ENCODE measurements around the gene MRPL22. TPM values are rescaled to one million over a fixed set of nuclear protein-coding genes. Genes with fewer than 3 reads are reported as not detected.

The MRPL22 gene
- total and polyA plus RNA-seq, 7 donors: 13.8 to 73.1 (median 40.0) TPM

- intact Hi-C loops (cut with DNase I): no loop called here
- TF ChIP-seq EP300 (IDR thresholded peaks at IDR 0.05) (no peak), POLR2AphosphoS5 (IDR thresholded peaks at IDR 0.05) (no peak), POLR2A (IDR thresholded peaks at IDR 0.05) (no peak), CTCF (IDR thresholded peaks at IDR 0.05) (no peak)
- Histone ChIP-seq H3K9me3 (no peaks in the 10 kb centered on the region), H3K27me3 (no peaks in the 10 kb centered on the region), H3K4me3 (no peak overlapping the region), H3K4me1 (no peaks in the 10 kb centered on the region), H3K27ac (no peak overlapping the region), H3K36me3 (peaks cover 4 to 67% (median 18%) of the 10 kb centered on the region in 4 donors)
- DNase-seq: no peak
Observed at GRCh38 chr5:154956712-154957111, 15.8 kb downstream of the MRPL22 start.

GRCh38 chr5:154962494-154962893, 21.6 kb downstream of the MRPL22 start:
- Histone ChIP-seq H3K36me3 (peaks cover 4 to 64% (median 25%) of the 10 kb centered on the region in 4 donors), H3K4me3 (no peak overlapping the region), H3K9me3 (no peaks in the 10 kb centered on the region), H3K27ac (no peak overlapping the region), H3K4me1 (no peaks in the 10 kb centered on the region), H3K27me3 (no peaks in the 10 kb centered on the region)
- intact Hi-C loops (cut with DNase I): no loop called here
- no peak for TF ChIP-seq POLR2A (IDR thresholded peaks at IDR 0.05)
- TF ChIP-seq EP300 (IDR thresholded peaks at IDR 0.05): no peak
- no peak for TF ChIP-seq POLR2AphosphoS5 (IDR thresholded peaks at IDR 0.05)
- TF ChIP-seq CTCF (IDR thresholded peaks at IDR 0.05): no peak
- WGBS, 2 donors: 96 to 100% methylated on average over 1 of the region's 1 CpG
- DNase-seq: no peak

- no peak overlapping the region for H3K4me3 ChIP-seq
- DNase-seq: no peak
- H3K9me3 ChIP-seq: no peaks in the 10 kb centered on the region
- H3K4me1 ChIP-seq: no peaks in the 10 kb centered on the region
- intact Hi-C loops (cut with DNase I): no loop called here
- no peaks in the 10 kb centered on the region for H3K27me3 ChIP-seq
- TF ChIP-seq CTCF (IDR thresholded peaks at IDR 0.05) (no peak), POLR2A (IDR thresholded peaks at IDR 0.05) (no peak), EP300 (IDR thresholded peaks at IDR 0.05) (no peak), POLR2AphosphoS5 (IDR thresholded peaks at IDR 0.05) (no peak)
- no peak overlapping the region for H3K27ac ChIP-seq
- peaks cover 6 to 46% (median 14%) of the 10 kb centered on the region in 4 donors for H3K36me3 ChIP-seq
- 92% methylated on average over 7 of the region's 7 CpGs for WGBS, 2 donors
Observed at GRCh38 chr5:154966081-154966841, 25.4 kb downstream of the MRPL22 start.

- 93 to 95% methylated on average over 3 of the region's 3 CpGs for WGBS, 2 donors
- Histone ChIP-seq H3K4me3 (no peak overlapping the region), H3K36me3 (peaks cover 6 to 40% (median 11%) of the 10 kb centered on the region in 4 donors), H3K27me3 (no peaks in the 10 kb centered on the region), H3K4me1 (no peaks in the 10 kb centered on the region), H3K27ac (no peak overlapping the region), H3K9me3 (no peaks in the 10 kb centered on the region)
- intact Hi-C loops (cut with DNase I): no loop called here
- DNase-seq: no peak
- no peak for TF ChIP-seq CTCF (IDR thresholded peaks at IDR 0.05)
- TF ChIP-seq POLR2AphosphoS5 (IDR thresholded peaks at IDR 0.05): no peak
- no peak for TF ChIP-seq POLR2A (IDR thresholded peaks at IDR 0.05)
- TF ChIP-seq EP300 (IDR thresholded peaks at IDR 0.05): no peak
Observed at GRCh38 chr5:154966874-154967273, 26.0 kb downstream of the MRPL22 start.
